Measurements from ENCODE around the gene NFIC. TPM values are rescaled to one million over a fixed set of nuclear protein-coding genes. Genes with fewer than 3 reads are reported as not detected.

The NFIC gene
- total RNA-seq, 1 experiment from 2014 or later, result 8.0 TPM

DNA sequence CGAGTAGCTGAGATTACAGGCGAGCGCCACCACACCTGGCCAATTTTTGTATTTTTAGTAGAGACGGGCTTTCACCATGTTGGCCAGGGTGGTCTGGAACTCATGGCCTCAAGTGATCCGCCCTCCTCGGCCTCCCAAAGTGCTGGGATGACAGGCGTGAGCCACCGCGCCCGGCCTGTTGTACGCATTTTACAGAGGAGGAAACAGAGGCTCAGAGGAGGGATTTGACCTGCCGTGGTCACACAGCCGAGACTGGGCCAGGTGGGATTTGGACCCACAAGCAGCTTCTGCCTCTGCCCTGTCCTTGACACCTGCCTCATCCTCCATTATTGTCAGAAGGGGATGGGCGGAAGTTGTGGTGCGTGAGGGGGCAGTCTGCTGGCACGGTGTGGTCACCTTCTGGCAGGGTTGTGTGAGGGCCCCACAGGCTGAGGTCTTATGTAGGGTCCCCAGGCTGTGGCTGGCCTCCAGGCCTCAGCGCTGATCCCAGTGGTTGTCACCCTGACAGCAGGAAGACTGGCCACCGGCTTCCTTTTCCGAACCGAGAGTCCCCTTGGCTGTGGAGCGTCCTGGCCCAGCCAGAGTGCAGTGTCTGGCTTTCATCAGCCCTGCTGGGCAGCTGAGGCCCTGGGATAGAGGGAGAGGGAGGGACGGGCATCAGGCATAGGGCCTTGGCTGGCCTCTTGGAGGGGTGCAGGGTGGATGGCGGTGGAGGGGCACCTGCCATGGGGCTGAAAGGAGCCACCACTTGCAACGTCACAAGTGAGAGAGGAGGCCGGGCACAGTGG is 20.3 kb downstream of the NFIC start:
- Histone ChIP-seq H4K5ac (ENCODE audit: insufficient read length, low read depth, low read length) (no peak overlapping the region), H3K79me2 (ENCODE audit: insufficient read depth, low read length) (no peaks in the 10 kb centered on the region), H3K79me1 (ENCODE audit: insufficient read depth, low read depth, low read length, poor library complexity, severe bottlenecking) (no peaks in the 10 kb centered on the region), H2BK120ac (ENCODE audit: low read depth, low read length, poor library complexity, severe bottlenecking) (no peak overlapping the region), H3K4ac (ENCODE audit: low read depth, low read length) (no peak overlapping the region), H3K4me2 (ENCODE audit: insufficient read depth, insufficient read length, low read length) (no peak overlapping the region), H2BK20ac (ENCODE audit: low read depth, low read length, poor library complexity, severe bottlenecking) (no peak overlapping the region), H3K18ac (ENCODE audit: insufficient read length, low read depth, low read length) (no peak overlapping the region), H4K20me1 (ENCODE audit: control insufficient read depth, insufficient read depth, insufficient read length) (peaks cover 3% of the 10 kb centered on the region), H2AFZ (ENCODE audit: low read length) (no peak overlapping the region), H3K27ac (ENCODE audit: insufficient read length, low read depth, low read length) (no peak overlapping the region), H2BK15ac (ENCODE audit: low read depth, low read length) (no peak overlapping the region), H2BK5ac (ENCODE audit: insufficient read length, low read length) (no peak overlapping the region), H3K9ac (ENCODE audit: extremely low read depth, insufficient read length, low read length) (no peak overlapping the region), H3K56ac (ENCODE audit: insufficient read length, low read depth, low read length) (no peak overlapping the region), H3K23me2 (ENCODE audit: insufficient read length, low read depth, low read length, poor library complexity, severe bottlenecking) (no peaks in the 10 kb centered on the region), H3K9me3 (ENCODE audit: control insufficient read depth, low read depth, low read length) (no peaks in the 10 kb centered on the region), H3K23ac (ENCODE audit: insufficient read length, low read depth, low read length) (no peak overlapping the region), H4K8ac (replicated peaks; ENCODE audit: insufficient read length, low read depth, low read length) (no peak overlapping the region), H4K91ac (ENCODE audit: insufficient read length, low read depth, low read length) (no peak overlapping the region), H3T11ph (ENCODE audit: low read length) (no peak overlapping the region), H2BK12ac (ENCODE audit: insufficient read length, low read depth, low read length) (no peak overlapping the region), H3K4me1 (ENCODE audit: insufficient read depth, low read length) (no peaks in the 10 kb centered on the region; the same call in 1 of the 2 replicates), H3K27me3 (ENCODE audit: insufficient read depth, low read length) (no peaks in the 10 kb centered on the region), H3K14ac (ENCODE audit: insufficient read depth, low read length) (no peak overlapping the region), H2AK5ac (ENCODE audit: insufficient read length, low read length) (no peak overlapping the region)
- TF ChIP-seq, protein P1, sequence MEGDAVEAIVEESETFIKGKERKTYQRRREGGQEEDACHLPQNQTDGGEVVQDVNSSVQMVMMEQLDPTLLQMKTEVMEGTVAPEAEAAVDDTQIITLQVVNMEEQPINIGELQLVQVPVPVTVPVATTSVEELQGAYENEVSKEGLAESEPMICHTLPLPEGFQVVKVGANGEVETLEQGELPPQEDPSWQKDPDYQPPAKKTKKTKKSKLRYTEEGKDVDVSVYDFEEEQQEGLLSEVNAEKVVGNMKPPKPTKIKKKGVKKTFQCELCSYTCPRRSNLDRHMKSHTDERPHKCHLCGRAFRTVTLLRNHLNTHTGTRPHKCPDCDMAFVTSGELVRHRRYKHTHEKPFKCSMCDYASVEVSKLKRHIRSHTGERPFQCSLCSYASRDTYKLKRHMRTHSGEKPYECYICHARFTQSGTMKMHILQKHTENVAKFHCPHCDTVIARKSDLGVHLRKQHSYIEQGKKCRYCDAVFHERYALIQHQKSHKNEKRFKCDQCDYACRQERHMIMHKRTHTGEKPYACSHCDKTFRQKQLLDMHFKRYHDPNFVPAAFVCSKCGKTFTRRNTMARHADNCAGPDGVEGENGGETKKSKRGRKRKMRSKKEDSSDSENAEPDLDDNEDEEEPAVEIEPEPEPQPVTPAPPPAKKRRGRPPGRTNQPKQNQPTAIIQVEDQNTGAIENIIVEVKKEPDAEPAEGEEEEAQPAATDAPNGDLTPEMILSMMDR (conservative IDR thresholded peaks at IDR 0.05), result no peak
- no peak overlapping the region for H3K4me3 Mint-ChIP-seq
- H3K36me3 Mint-ChIP-seq (ENCODE audit: insufficient read depth in 1 of 3, low read depth in 3 of 3), result no peaks in the 10 kb centered on the region
- no peak for DNase-seq
- peaks cover 6 to 25% of the 10 kb centered on the region in 2 experiments; a peak in 3 of 4 replicates for H3K4me1 Mint-ChIP-seq
- WGBS (ENCODE audit: extremely low coverage, insufficient read length, low lambda C conversion rate), result no CpG with 5 or more reads among the region's 25 CpGs
- H3K9me3 Mint-ChIP-seq, result no peaks in the 10 kb centered on the region; a peak in 1 of 5 replicates
- H3K27me3 Mint-ChIP-seq (ENCODE audit: low read depth), result peaks cover 56% of the 10 kb centered on the region
- no peak overlapping the region for H3K27ac Mint-ChIP-seq
